ENCODE results near the gene PPP6R2. TPM values are rescaled to one million over a fixed set of nuclear protein-coding genes. Genes with fewer than 3 reads are reported as not detected.

PPP6R2 gene
- polyA plus RNA-seq, 1 donor (not counting 4 experiments of a cell fraction or from before 2014, with no cell fraction given), result 19.8 TPM

DNA sequence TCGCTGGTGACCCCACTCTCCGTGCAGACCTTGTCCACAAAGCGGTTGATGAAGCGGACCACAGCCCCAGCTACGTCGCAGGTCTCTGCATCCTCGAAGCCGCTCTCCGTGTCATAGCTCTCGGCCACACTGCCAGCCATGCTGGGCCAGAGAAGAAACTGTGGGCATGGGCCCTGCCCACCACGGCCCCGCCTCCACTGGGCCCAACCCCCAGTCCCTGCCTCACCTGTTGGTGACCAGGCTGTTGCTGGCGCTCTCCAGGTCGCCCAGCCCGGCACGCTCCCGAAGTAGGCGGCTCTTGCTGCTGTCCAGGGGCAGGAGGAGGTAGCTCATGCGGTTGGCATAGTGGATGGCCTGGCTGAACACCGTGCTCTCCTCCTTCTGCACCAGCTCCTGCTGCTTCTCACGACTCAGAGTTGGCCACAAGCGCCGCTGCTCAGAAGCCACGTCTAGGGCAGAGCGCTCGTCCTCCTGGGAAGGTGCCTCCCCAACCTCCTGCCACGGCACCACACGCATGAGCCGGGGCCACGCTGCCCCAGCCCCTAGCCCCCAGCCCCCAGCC, 118.9 kb downstream of the PPP6R2 start:
- FAIRE-seq (no peak), DNase-seq (ENCODE audit: low read depth, low spot score) (no peak)
- Histone ChIP-seq H3K4me2 (ENCODE audit: control insufficient read depth, extremely low read depth, insufficient read depth, low read depth, low read length) (no peak overlapping the region), H3K9me1 (ENCODE audit: control insufficient read depth, extremely low read depth, insufficient read depth, low read length) (no peaks in the 10 kb centered on the region), H3K36me3 (ENCODE audit: control insufficient read depth in 2 of 2, extremely low read depth in 1 of 2, insufficient read depth in 2 of 2, low read length in 2 of 2) (peaks cover 51 to 70% of the 10 kb centered on the region in 2 experiments), H3K4me3 (ENCODE audit: control insufficient read depth in 2 of 3, extremely low read depth in 1 of 3, insufficient read depth in 2 of 3, low read depth in 1 of 3, low read length in 3 of 3) (no peak overlapping the region), H3K79me2 (ENCODE audit: control insufficient read depth, insufficient read depth, low read length) (no peaks in the 10 kb centered on the region), H3K27me3 (ENCODE audit: control insufficient read depth, extremely low read depth, insufficient read depth, low read length) (no peaks in the 10 kb centered on the region), H3K9ac (ENCODE audit: control insufficient read depth, extremely low read depth, insufficient read depth, low read length) (no peak overlapping the region), H3K4me1 (ENCODE audit: control insufficient read depth, extremely low read depth, insufficient read depth, low read length) (peaks cover 8% of the 10 kb centered on the region), H4K20me1 (ENCODE audit: control insufficient read depth, extremely low read depth, insufficient read depth, low read length) (no peaks in the 10 kb centered on the region), H3K27ac (ENCODE audit: control insufficient read depth, insufficient read depth, low read length) (no peak overlapping the region), H3K9me3 (ENCODE audit: control insufficient read depth, low read depth, low read length) (no peaks in the 10 kb centered on the region), H2AFZ (ENCODE audit: control insufficient read depth, low read length) (no peak overlapping the region)
- dilution Hi-C loops (cut with MboI; ENCODE audit: extremely low pct_ligation_motif_present, low sequenced_read_pairs), result no loop called here
- TF ChIP-seq, protein P1, sequence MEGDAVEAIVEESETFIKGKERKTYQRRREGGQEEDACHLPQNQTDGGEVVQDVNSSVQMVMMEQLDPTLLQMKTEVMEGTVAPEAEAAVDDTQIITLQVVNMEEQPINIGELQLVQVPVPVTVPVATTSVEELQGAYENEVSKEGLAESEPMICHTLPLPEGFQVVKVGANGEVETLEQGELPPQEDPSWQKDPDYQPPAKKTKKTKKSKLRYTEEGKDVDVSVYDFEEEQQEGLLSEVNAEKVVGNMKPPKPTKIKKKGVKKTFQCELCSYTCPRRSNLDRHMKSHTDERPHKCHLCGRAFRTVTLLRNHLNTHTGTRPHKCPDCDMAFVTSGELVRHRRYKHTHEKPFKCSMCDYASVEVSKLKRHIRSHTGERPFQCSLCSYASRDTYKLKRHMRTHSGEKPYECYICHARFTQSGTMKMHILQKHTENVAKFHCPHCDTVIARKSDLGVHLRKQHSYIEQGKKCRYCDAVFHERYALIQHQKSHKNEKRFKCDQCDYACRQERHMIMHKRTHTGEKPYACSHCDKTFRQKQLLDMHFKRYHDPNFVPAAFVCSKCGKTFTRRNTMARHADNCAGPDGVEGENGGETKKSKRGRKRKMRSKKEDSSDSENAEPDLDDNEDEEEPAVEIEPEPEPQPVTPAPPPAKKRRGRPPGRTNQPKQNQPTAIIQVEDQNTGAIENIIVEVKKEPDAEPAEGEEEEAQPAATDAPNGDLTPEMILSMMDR (optimal IDR thresholded peaks at IDR 0.05 in 1 of 3, IDR thresholded peaks at IDR 0.05 in 1 of 3, conservative IDR thresholded peaks at IDR 0.05 in 1 of 3; ENCODE audit: extremely low read depth in 1 of 3, insufficient read depth in 2 of 3, low read length in 3 of 3), result no peak
- no peak for TF ChIP-seq EZH2 (IDR thresholded peaks at IDR 0.05; ENCODE audit: low read length)

DNA sequence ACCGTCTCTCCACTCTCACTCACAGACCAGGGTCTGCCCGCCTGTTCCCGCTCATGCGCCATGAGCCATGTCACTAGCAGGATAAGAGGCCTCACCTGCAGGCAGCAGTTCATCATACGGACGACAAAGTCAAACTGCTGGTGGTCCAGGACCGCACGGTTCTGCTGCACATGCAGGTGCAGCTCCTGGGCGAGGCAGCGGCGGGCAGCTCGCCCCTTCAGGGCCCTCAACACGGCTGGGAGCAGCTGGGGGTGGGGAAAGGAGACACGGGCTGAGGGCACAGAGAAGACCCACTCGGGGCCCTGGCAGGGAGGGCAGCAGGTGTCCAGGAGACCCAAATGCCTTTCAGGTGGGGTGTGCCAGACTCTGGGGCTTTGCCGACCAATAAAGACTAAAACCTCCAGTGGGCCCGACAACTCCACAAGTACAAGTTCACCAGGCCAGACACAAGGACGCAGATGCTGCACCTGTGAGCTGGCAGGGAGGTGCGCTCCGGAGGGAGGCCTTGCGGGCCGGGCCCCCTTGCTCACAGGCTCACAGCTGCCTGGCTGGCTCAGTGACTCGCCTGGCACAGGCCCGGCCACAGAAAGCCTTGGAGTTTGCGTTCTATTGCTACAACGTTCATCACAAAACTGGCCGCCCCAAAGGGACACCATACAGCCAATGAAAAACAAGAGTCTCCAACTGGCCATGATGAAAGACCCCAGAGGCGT, 120.2 kb downstream of the PPP6R2 start:
- no peak for FAIRE-seq
- dilution Hi-C loops (cut with MboI; ENCODE audit: extremely low pct_ligation_motif_present, low sequenced_read_pairs), result no loop called here
- no peaks in the 10 kb centered on the region for H4K20me1 ChIP-seq (ENCODE audit: control insufficient read depth, extremely low read depth, insufficient read depth, low read length)

More for the DNA sequence above, 120.2 kb downstream of the PPP6R2 start:
- H2AFZ ChIP-seq (ENCODE audit: control insufficient read depth, low read length), result no peak overlapping the region
- TF ChIP-seq, protein P1 (optimal IDR thresholded peaks at IDR 0.05 in 1 of 3, IDR thresholded peaks at IDR 0.05 in 1 of 3, conservative IDR thresholded peaks at IDR 0.05 in 1 of 3; ENCODE audit: extremely low read depth in 1 of 3, insufficient read depth in 2 of 3, low read length in 3 of 3), result no peak
- H3K4me1 ChIP-seq (ENCODE audit: control insufficient read depth, extremely low read depth, insufficient read depth, low read length), result peaks cover 8% of the 10 kb centered on the region
- H3K9me1 ChIP-seq (ENCODE audit: control insufficient read depth, extremely low read depth, insufficient read depth, low read length), result no peaks in the 10 kb centered on the region
- no peaks in the 10 kb centered on the region for H3K27me3 ChIP-seq (ENCODE audit: control insufficient read depth, extremely low read depth, insufficient read depth, low read length)
- peaks cover 2% of the 10 kb centered on the region for H3K79me2 ChIP-seq (ENCODE audit: control insufficient read depth, insufficient read depth, low read length)
- no peak overlapping the region for H3K4me2 ChIP-seq (ENCODE audit: control insufficient read depth, extremely low read depth, insufficient read depth, low read depth, low read length)
- H3K9me3 ChIP-seq (ENCODE audit: control insufficient read depth, low read depth, low read length), result no peaks in the 10 kb centered on the region
- no peak overlapping the region for H3K27ac ChIP-seq (ENCODE audit: control insufficient read depth, insufficient read depth, low read length)
- H3K4me3 ChIP-seq (ENCODE audit: control insufficient read depth in 2 of 3, extremely low read depth in 1 of 3, insufficient read depth in 2 of 3, low read depth in 1 of 3, low read length in 3 of 3), result no peak overlapping the region
- no peak for DNase-seq (ENCODE audit: low read depth, low spot score)
- peaks cover 49 to 65% of the 10 kb centered on the region in 2 experiments for H3K36me3 ChIP-seq (ENCODE audit: control insufficient read depth in 2 of 2, extremely low read depth in 1 of 2, insufficient read depth in 2 of 2, low read length in 2 of 2)
- H3K9ac ChIP-seq (ENCODE audit: control insufficient read depth, extremely low read depth, insufficient read depth, low read length), result no peak overlapping the region

Data from keratinocyte (primary cell).